HEK293 (cell line): ENCODE data around the gene SH3RF3.

Source experiments
- ATF2 ChIP-seq: fragments of 450-650 bp; formaldehyde crosslinking; IDR thresholded peaks from 2 replicates; pipeline ENCODE4 v1.5.1; 2016; ENCODE audit warnings: missing biosample characterization, missing genetic modification characterization, low read depth
- KLF1 ChIP-seq: fragments of 450-650 bp; formaldehyde crosslinking; IDR thresholded peaks from 2 replicates; pipeline ENCODE4 v1.5.1; 2016; ENCODE audit warnings: missing biosample characterization, missing genetic modification characterization
- REST ChIP-seq: fragments of 450-650 bp; formaldehyde crosslinking; IDR thresholded peaks from 2 replicates; pipeline ENCODE4 v1.5.1; 2016; ENCODE audit warnings: missing biosample characterization, missing genetic modification characterization
- ZBTB21 ChIP-seq: fragments of 450-650 bp; formaldehyde crosslinking; IDR thresholded peaks from 2 replicates; pipeline ENCODE4 v1.5.1; 2017; ENCODE audit warnings: missing biosample characterization, missing genetic modification characterization
- ZFP37 ChIP-seq: fragments of 450-650 bp; formaldehyde crosslinking; IDR thresholded peaks from 2 replicates; pipeline ENCODE4 v1.5.1; 2016; ENCODE audit warnings: missing biosample characterization, missing genetic modification characterization
- ZFP41 ChIP-seq: fragments of 450-650 bp; formaldehyde crosslinking; IDR thresholded peaks from 2 replicates; pipeline ENCODE4 v1.5.1; 2016; ENCODE audit warnings: missing biosample characterization, missing genetic modification characterization, borderline replicate concordance
- ZNF146 ChIP-seq: fragments of 450-650 bp; formaldehyde crosslinking; IDR thresholded peaks from 2 replicates; pipeline ENCODE4 v1.5.1; 2016; ENCODE audit warnings: missing biosample characterization, missing genetic modification characterization
- ZNF221 ChIP-seq: fragments of 450-650 bp; formaldehyde crosslinking; IDR thresholded peaks from 2 replicates; pipeline ENCODE4 v1.5.1; 2017; ENCODE audit warnings: missing biosample characterization, missing genetic modification characterization, borderline replicate concordance
- ZNF274 ChIP-seq, 2 experiments: fragments of 200-500 bp in 1 of 2; fragments of 450-650 bp in 1 of 2; sonication (Bioruptor generic) in 1 of 2; formaldehyde crosslinking in 1 of 2; IDR thresholded peaks; 2 replicates each; pipeline versions ENCODE4 v1.5.1 to v1.6.1; 2014 to 2016; ENCODE audit warnings: borderline replicate concordance in 1 of 2, inconsistent platforms in 1 of 2, low read length in 1 of 2, missing biosample characterization in 1 of 2, missing genetic modification characterization in 1 of 2
- ZNF302 ChIP-seq: fragments of 450-650 bp; formaldehyde crosslinking; IDR thresholded peaks from 2 replicates; pipeline ENCODE4 v1.5.1; 2016; ENCODE audit warnings: missing biosample characterization, missing genetic modification characterization, low read depth
- TF ChIP-seq, protein P1 (sequence below): fragments of 450-650 bp; formaldehyde crosslinking; IDR thresholded peaks from 2 replicates; pipeline ENCODE4 v1.5.1; 2016; ENCODE audit warnings: missing biosample characterization, missing genetic modification characterization
- TF ChIP-seq, protein P2 (sequence below): fragments of 450-650 bp; formaldehyde crosslinking; IDR thresholded peaks from 2 replicates; pipeline ENCODE4 v1.5.1; 2016; ENCODE audit warnings: missing biosample characterization, missing genetic modification characterization

DNA sequence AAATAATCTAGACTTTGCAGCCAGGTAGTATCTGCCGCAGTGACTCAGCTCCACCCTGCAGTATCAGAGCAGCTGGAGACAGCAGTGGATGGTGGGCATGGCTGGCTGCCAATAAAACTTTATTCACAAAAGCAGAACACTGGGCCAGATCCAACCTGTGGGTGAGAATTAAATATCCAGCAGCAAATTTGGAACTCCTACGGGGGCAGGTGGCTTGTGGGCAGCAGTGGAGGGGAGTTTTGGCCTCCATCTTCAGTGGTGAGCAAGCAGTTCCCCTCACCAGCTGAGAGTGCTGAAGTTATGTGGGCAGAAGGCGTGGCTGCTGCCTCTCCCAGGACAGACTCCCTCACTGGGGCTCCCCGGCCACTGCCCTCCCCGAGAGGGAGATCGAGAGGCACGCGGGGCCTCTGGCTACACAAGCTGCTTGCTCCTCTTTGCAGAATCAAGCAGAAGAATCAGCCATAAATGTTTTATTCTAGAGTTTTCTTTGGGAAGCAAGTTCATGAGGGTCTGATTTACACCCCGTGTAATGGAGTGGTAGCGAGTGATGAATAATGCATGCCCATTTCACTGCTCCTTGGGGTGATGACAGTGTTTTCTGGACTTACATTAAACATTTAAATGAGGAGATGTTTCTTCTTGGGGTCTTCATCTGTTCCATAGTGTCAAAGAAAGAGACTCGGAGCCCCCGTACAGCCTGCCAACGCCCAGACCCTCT, 280.5 kb downstream of the SH3RF3 start:
- TF ChIP-seq ATF2 (no peak), ZNF274 (IDR thresholded peaks at IDR 0.05; ENCODE audit: low read length) (no peak), ZNF274 (tag by site-specific recombination; IDR thresholded peaks at IDR 0.05; ENCODE audit: borderline replicate concordance) (no peak), KLF1 (tag by site-specific recombination) (no peak), ZBTB21 (tag by site-specific recombination) (no peak), REST (tag by site-specific recombination) (no peak), ZNF146 (tag by site-specific recombination) (no peak), ZFP37 (tag by site-specific recombination) (no peak), ZNF302 (tag by site-specific recombination) (no peak), ZNF221 (tag by site-specific recombination) (no peak), ZFP41 (tag by site-specific recombination) (no peak)
- TF ChIP-seq, protein P1, sequence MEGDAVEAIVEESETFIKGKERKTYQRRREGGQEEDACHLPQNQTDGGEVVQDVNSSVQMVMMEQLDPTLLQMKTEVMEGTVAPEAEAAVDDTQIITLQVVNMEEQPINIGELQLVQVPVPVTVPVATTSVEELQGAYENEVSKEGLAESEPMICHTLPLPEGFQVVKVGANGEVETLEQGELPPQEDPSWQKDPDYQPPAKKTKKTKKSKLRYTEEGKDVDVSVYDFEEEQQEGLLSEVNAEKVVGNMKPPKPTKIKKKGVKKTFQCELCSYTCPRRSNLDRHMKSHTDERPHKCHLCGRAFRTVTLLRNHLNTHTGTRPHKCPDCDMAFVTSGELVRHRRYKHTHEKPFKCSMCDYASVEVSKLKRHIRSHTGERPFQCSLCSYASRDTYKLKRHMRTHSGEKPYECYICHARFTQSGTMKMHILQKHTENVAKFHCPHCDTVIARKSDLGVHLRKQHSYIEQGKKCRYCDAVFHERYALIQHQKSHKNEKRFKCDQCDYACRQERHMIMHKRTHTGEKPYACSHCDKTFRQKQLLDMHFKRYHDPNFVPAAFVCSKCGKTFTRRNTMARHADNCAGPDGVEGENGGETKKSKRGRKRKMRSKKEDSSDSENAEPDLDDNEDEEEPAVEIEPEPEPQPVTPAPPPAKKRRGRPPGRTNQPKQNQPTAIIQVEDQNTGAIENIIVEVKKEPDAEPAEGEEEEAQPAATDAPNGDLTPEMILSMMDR (tag by site-specific recombination) = no peak
- TF ChIP-seq, protein P2, sequence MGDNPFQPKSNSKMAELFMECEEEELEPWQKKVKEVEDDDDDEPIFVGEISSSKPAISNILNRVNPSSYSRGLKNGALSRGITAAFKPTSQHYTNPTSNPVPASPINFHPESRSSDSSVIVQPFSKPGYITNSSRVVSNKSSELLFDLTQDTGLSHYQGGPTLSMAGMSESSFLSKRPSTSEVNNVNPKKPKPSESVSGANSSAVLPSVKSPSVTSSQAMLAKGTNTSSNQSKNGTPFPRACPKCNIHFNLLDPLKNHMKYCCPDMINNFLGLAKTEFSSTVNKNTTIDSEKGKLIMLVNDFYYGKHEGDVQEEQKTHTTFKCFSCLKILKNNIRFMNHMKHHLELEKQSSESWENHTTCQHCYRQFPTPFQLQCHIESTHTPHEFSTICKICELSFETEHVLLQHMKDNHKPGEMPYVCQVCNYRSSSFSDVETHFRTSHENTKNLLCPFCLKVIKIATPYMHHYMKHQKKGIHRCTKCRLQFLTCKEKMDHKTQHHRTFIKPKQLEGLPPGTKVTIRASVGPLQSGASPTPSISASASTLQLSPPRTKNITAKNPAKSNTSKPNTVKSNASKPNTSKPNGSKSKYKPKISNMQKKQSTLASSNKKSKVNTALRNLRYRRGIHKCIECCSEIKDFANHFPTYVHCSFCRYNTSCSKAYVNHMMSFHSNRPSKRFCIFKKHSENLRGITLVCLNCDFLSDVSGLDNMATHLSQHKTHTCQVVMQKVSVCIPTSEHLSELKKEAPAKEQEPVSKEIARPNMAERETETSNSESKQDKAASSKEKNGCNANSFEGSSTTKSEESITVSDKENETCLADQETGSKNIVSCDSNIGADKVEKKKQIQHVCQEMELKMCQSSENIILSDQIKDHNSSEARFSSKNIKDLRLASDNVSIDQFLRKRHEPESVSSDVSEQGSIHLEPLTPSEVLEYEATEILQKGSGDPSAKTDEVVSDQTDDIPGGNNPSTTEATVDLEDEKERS (tag by site-specific recombination) = no peak
